ENCODE measurements around the gene AP3S1. TPM values are rescaled to one million over a fixed set of nuclear protein-coding genes. Genes with fewer than 3 reads are reported as not detected.

Gene AP3S1
- total RNA-seq, 1 donor from 2014 or later, result 157 TPM

DNA sequence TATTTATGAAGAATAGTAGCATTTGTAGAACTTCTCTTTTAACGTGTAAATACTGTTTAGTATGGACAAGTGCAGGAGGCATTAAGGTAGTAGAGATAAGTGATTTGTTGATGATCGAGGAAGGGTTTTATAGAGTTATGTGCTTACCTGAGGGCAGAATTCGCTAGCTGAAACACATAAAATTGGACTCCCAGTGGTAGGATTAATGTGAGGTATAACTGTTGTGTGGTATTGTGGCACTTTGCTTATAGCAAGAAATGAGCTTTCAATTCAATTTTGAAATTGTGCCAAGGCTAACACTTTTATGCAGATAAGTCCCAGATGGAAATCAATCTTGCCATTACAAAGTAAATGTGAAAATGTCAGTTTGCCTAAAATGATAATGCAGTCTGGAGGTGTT lies 1.2 kb downstream of the AP3S1 start:
- Histone ChIP-seq H3F3A (ENCODE audit: low read depth) (no peaks in the 10 kb centered on the region), H3K9ac (no peak overlapping the region), H4K20me1 (ENCODE audit: low read depth) (peaks cover 43% of the 10 kb centered on the region), H3K4me1 (peaks cover 19% of the 10 kb centered on the region), H3K9me3 (ENCODE audit: low read depth) (no peaks in the 10 kb centered on the region), H2AFZ (replicated peaks) (no peak overlapping the region), H3K4me3 (peak overlapping the region; percentile 75), H3K36me3 (peaks cover under 1% of the 10 kb centered on the region), H3K27me3 (peaks cover 12% of the 10 kb centered on the region), H3K27ac (no peak overlapping the region), H3K4me2 (peak overlapping the region; percentile 93), H3K79me2 (ENCODE audit: low read depth) (peaks cover 86% of the 10 kb centered on the region)
- Mint-ChIP-seq H3K27me3 (ENCODE audit: insufficient read depth, low read depth) (no peaks in the 10 kb centered on the region), H3K4me1 (peaks cover 34% of the 10 kb centered on the region), H3K9me3 (no peaks in the 10 kb centered on the region), H3K27ac (no peak overlapping the region), H3K36me3 (no peaks in the 10 kb centered on the region), H3K4me3 (peak overlapping the region; percentile 98)
- TF ChIP-seq, protein P1, sequence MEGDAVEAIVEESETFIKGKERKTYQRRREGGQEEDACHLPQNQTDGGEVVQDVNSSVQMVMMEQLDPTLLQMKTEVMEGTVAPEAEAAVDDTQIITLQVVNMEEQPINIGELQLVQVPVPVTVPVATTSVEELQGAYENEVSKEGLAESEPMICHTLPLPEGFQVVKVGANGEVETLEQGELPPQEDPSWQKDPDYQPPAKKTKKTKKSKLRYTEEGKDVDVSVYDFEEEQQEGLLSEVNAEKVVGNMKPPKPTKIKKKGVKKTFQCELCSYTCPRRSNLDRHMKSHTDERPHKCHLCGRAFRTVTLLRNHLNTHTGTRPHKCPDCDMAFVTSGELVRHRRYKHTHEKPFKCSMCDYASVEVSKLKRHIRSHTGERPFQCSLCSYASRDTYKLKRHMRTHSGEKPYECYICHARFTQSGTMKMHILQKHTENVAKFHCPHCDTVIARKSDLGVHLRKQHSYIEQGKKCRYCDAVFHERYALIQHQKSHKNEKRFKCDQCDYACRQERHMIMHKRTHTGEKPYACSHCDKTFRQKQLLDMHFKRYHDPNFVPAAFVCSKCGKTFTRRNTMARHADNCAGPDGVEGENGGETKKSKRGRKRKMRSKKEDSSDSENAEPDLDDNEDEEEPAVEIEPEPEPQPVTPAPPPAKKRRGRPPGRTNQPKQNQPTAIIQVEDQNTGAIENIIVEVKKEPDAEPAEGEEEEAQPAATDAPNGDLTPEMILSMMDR (IDR thresholded peaks at IDR 0.05), result no peak
- no peak for TF ChIP-seq EZH2phosphoT487 (IDR thresholded peaks at IDR 0.05)
- TF ChIP-seq EZH2 (IDR thresholded peaks at IDR 0.05), result no peak
- DNase-seq (ENCODE audit: low spot score), result no peak

DNA sequence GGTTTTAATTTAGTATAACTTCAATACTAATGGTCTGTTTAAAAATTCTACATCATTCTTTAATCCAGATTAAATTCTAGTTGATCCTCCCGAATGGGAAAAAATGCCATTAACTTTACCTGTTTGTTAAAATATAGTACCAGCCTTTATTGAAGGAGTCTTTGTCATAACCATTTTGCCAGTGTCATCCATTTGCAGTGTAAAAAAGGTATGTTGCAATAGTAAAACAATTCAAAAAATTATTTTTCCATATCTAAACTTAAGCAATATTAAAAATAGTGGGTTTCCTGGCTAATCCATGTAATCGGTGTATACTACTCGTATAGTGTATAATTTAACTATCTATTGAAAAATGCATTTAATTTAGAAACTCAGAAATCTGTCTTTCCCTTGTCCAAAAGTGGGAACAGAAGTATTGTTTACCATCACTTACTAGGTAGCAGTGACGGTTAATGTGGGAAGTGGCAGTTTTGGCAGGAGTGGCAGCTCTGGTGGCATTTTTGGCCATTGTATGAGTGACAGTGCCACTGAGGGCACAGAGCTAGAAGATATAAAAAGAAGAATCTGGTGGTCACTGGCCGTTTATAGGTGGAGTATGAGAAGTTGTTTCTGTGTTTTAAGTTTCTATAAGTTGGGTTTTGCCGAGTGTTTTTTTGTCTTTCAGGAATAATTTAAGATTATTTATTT lies 1.9 kb downstream of the AP3S1 start:
- Mint-ChIP-seq H3K4me1 (peaks cover 34% of the 10 kb centered on the region), H3K27me3 (ENCODE audit: insufficient read depth, low read depth) (no peaks in the 10 kb centered on the region), H3K9me3 (no peaks in the 10 kb centered on the region), H3K36me3 (no peaks in the 10 kb centered on the region), H3K27ac (no peak overlapping the region), H3K4me3 (peak overlapping the region; percentile 98)
- Histone ChIP-seq H3K79me2 (ENCODE audit: low read depth) (peaks cover 82% of the 10 kb centered on the region), H3F3A (ENCODE audit: low read depth) (no peaks in the 10 kb centered on the region), H3K27me3 (peaks cover 12% of the 10 kb centered on the region), H3K9ac (no peak overlapping the region), H3K4me2 (peak overlapping the region; percentile 93), H3K9me3 (ENCODE audit: low read depth) (no peaks in the 10 kb centered on the region), H3K4me1 (peaks cover 19% of the 10 kb centered on the region), H3K4me3 (peak overlapping the region; percentile 75), H4K20me1 (ENCODE audit: low read depth) (peaks cover 38% of the 10 kb centered on the region), H3K27ac (no peak overlapping the region), H2AFZ (replicated peaks) (no peak overlapping the region), H3K36me3 (no peaks in the 10 kb centered on the region)
- DNase-seq (ENCODE audit: low spot score), result no peak
- TF ChIP-seq, protein P1 (IDR thresholded peaks at IDR 0.05), result no peak
- TF ChIP-seq EZH2phosphoT487 (IDR thresholded peaks at IDR 0.05) (no peak), EZH2 (IDR thresholded peaks at IDR 0.05) (no peak)

DNA sequence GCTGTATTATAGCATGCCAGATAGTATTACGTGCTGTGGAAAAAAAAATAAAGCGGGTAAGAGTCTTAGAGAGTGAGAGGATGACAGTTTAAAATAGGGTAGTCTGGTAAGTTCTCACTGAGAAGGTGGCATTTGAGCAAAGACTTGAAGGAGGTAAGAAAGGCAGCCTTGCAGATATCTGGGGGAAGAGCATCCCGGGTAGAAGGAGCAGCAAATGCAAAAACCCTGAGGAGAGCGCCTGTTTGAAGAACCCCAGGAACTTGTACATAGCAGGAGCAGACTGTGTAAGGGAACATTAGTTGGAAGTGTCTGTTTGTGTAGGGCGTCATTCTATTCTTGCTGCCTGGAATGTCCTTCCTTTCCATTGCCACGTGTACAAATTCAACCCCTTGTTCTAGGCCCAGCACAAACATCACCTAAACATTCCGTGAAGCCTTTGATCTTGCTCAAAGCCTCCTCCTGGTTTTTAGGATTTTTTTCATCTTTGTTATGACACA lies 2.6 kb downstream of the AP3S1 start:
- no peaks in the 10 kb centered on the region for H3K27me3 Mint-ChIP-seq (ENCODE audit: insufficient read depth, low read depth)
- peaks cover 77% of the 10 kb centered on the region for H3K79me2 ChIP-seq (ENCODE audit: low read depth)
- no peak overlapping the region for H3K27ac Mint-ChIP-seq
- H3K4me1 ChIP-seq, result peaks cover 14% of the 10 kb centered on the region
- H3K9ac ChIP-seq, result no peak overlapping the region
- no peak for DNase-seq (ENCODE audit: low spot score)
- H3K27me3 ChIP-seq, result peaks cover 12% of the 10 kb centered on the region
- H3K36me3 Mint-ChIP-seq, result no peaks in the 10 kb centered on the region
- H4K20me1 ChIP-seq (ENCODE audit: low read depth), result peaks cover 31% of the 10 kb centered on the region
- TF ChIP-seq, protein P1 (IDR thresholded peaks at IDR 0.05), result no peak
- TF ChIP-seq EZH2phosphoT487 (IDR thresholded peaks at IDR 0.05), result no peak
- TF ChIP-seq EZH2 (IDR thresholded peaks at IDR 0.05), result no peak
- H3K9me3 Mint-ChIP-seq, result no peaks in the 10 kb centered on the region
- H3K4me1 Mint-ChIP-seq, result peaks cover 33% of the 10 kb centered on the region
- no peak overlapping the region for H3K27ac ChIP-seq
- H3K4me2 ChIP-seq, result no peak overlapping the region
- no peak overlapping the region for H3K4me3 ChIP-seq
- no peaks in the 10 kb centered on the region for H3F3A ChIP-seq (ENCODE audit: low read depth)
- H3K4me3 Mint-ChIP-seq, result no peak overlapping the region
- no peak overlapping the region for H2AFZ ChIP-seq (replicated peaks)
- no peaks in the 10 kb centered on the region for H3K36me3 ChIP-seq
- no peaks in the 10 kb centered on the region for H3K9me3 ChIP-seq (ENCODE audit: low read depth)
